RWPE1 (cell line): ENCODE data around the gene GPR180.
A peak's percentile ranks its signal among the peaks of the same experiment; 100 is the strongest.

Source experiments
- CTCF ChIA-PET: fragments of 350-600 bp; sonication (Branson Sonifier 250); formaldehyde crosslinking; extraction: SDS; loops from one replicate; lab custom pipeline; 2021; lab: Yijun Ruan, JAX
- POLR2A ChIA-PET: fragments of 400-600 bp; formaldehyde crosslinking; extraction: SDS; loops from one replicate; lab custom pipeline; 2020; ENCODE audit warnings: antibody characterized with exemption; ENCODE audit not compliant: low non-redundant PET; lab: Yijun Ruan, JAX
- DNase-seq: peaks from one replicate; pipeline ENCODE4 v3.0.0; 2012; ENCODE audit warnings: low spot score
- H3K27ac ChIP-seq: fragments of 450-650 bp; 2 replicates; pipeline ENCODE4 v1.5.1; 2017
- CTCF ChIP-seq: fragments of 450-650 bp; conservative IDR thresholded peaks from 2 replicates; pipeline ENCODE4 v1.5.1; 2017; ENCODE audit warnings: low read depth, mild to moderate bottlenecking

The GPR180 gene

GRCh38 chr13:94590744-94591143 is 10.9 kb upstream of the GPR180 start:
- DNase-seq: no peak
- POLR2A ChIA-PET: no interaction called here
- no peak overlapping the region for H3K27ac ChIP-seq
- CTCF ChIA-PET: no interaction called here
- no peak for TF ChIP-seq CTCF

- CTCF ChIA-PET: interaction anchor here (0.7 kb wide), 1 partner anchor 45 kb away, joined by 3 read pairs; no protein-coding TSS in a partner anchor
- TF ChIP-seq CTCF: no peak
- DNase-seq: peak; percentile 26
- peak overlapping the region; percentile 78 for H3K27ac ChIP-seq
- POLR2A ChIA-PET: interaction anchor here (0.6 kb wide), 1 partner anchor 746 kb away, joined by 3 read pairs; no protein-coding TSS in a partner anchor
These were observed 6.4 kb upstream of the GPR180 start for GRCh38 chr13:94595001-94595949.

GRCh38 chr13:94595950-94596574 is 5.6 kb upstream of the GPR180 start, which contains the start of gene TGDS:
TSS of gene TGDS (minus strand) at chr13:94596152. CDS start at chr13:94596136, 16 bp downstream.
- peak; percentile 75 for DNase-seq
- CTCF ChIA-PET: interaction anchor here (0.6 to 0.7 kb wide), 2 partner anchors 21 to 46 kb away, joined by 3 read pairs; no protein-coding TSS in a partner anchor
- POLR2A ChIA-PET: interaction anchor here (0.6 kb wide), 2 partner anchors 745 to 1159 kb away, joined by 3 to 9 read pairs; no protein-coding TSS in a partner anchor
- peak within 1 kb of the TSS; percentile 78 for H3K27ac ChIP-seq
- TF ChIP-seq CTCF: no peak

GRCh38 chr13:94596575-94596971 is 5.1 kb upstream of the GPR180 start:
- CTCF ChIA-PET: interaction anchor here (0.6 kb wide), 1 partner anchor 21 kb away, joined by 3 read pairs; no protein-coding TSS in a partner anchor
- POLR2A ChIA-PET: interaction anchor here (0.6 kb wide), 1 partner anchor 1159 kb away, joined by 9 read pairs; no protein-coding TSS in a partner anchor
- TF ChIP-seq CTCF: no peak
- DNase-seq: no peak
- H3K27ac ChIP-seq: peak overlapping the region; percentile 78

GRCh38 chr13:94598281-94598680 is 3.4 kb upstream of the GPR180 start:
- no peak for TF ChIP-seq CTCF
- DNase-seq: no peak
- ChIA-PET POLR2A (no interaction called here), CTCF (no interaction called here)
- H3K27ac ChIP-seq: no peak overlapping the region

GRCh38 chr13:94599877-94600276 is 1.8 kb upstream of the GPR180 start:
- CTCF ChIA-PET: no interaction called here
- no peak overlapping the region for H3K27ac ChIP-seq
- POLR2A ChIA-PET: no interaction called here
- no peak for DNase-seq
- no peak for TF ChIP-seq CTCF
